K562 (cell line): ENCODE data around the gene RNLS. TPM values are rescaled to one million over a fixed set of nuclear protein-coding genes. Genes with fewer than 3 reads are reported as not detected.

Source experiments
- ATAC-seq: fragments of 200-7000 bp; cut with Tn5 transposase; 3 replicates; pipeline ENCODE4 v1.9.1; 2020; ENCODE audit warnings: moderate library complexity
- BruUV-seq: library from RNA; stranded (reverse); fragments of 400-500 nt; replicated peaks from 2 replicates; lab custom pipeline; 2021; lab: Mats Ljungman, UMichigan
- CTCF ChIA-PET: fragments of 300-600 bp; formaldehyde crosslinking; extraction: SDS; loops from one replicate; lab custom pipeline; 2021; ENCODE audit warnings: low intra/inter-chr PET ratio; lab: Yijun Ruan, JAX
- POLR2A ChIA-PET: fragments of 300-600, 350-650 bp; sonication (Branson Sonifier 250); formaldehyde crosslinking; extraction: SDS; loops from one replicate; lab custom pipeline; 2021; ENCODE audit warnings: antibody characterized with exemption, inconsistent platforms; lab: Yijun Ruan, JAX
- DNase-seq, 4 experiments: peaks; one replicate each; pipeline versions ENCODE4 v3.0.0 to v3.0.0-alpha.2; 2011 to 2018; ENCODE audit warnings: low spot score in 3 of 4, mixed read lengths in 3 of 4; ENCODE audit errors: extremely low read depth in 1 of 4
- FAIRE-seq: peaks from 2 replicates; lab custom pipeline; 2011; peaks lifted over from hg19 to GRCh38; lab: Jason Lieb, UNC
- H2AFZ ChIP-seq: 2 replicates; pipeline ENCODE4 v1.6.0; 2011; ENCODE audit warnings: low read depth, low read length, control low read depth, inconsistent platforms
- H3K27ac ChIP-seq: fragments of 200-600 bp; 3 replicates; pipeline ENCODE4 v1.8.0; 2011; ENCODE audit warnings: low read depth, mild to moderate bottlenecking, control low read depth, inconsistent platforms, low read length, moderate library complexity, mixed read lengths; ENCODE audit errors: extremely low read depth
- H3K27me3 ChIP-seq, 2 experiments: fragments of 300-600 bp in 1 of 2; 2 replicates in 1 of 2; 3 replicates in 1 of 2; pipeline versions ENCODE4 v1.6.0 to v1.8.0; 2011; ENCODE audit warnings: inconsistent platforms in 2 of 2, low read length in 2 of 2, mild to moderate bottlenecking in 1 of 2, mixed read lengths in 1 of 2, moderate library complexity in 1 of 2; ENCODE audit not compliant: control insufficient read depth in 2 of 2, insufficient read depth in 2 of 2
- H3K36me3 ChIP-seq: fragments of 300-600 bp; 3 replicates; pipeline ENCODE4 v1.8.0; 2011; ENCODE audit warnings: mild to moderate bottlenecking, low read length, inconsistent platforms; ENCODE audit not compliant: control insufficient read depth, insufficient read depth
- H3K4me1 ChIP-seq, 2 experiments: fragments of 200-600 bp in 1 of 2; replicated peaks in 1 of 2; 2 replicates in 1 of 2; 3 replicates in 1 of 2; pipeline versions ENCODE4 v1.5.1 to v1.8.0; 2011; ENCODE audit warnings: inconsistent platforms in 2 of 2, low read length in 2 of 2, mild to moderate bottlenecking in 1 of 2, mixed read lengths in 1 of 2, moderate library complexity in 1 of 2; ENCODE audit not compliant: control insufficient read depth in 2 of 2, insufficient read depth in 2 of 2
- H3K4me2 ChIP-seq: 2 replicates; pipeline ENCODE4 v1.6.1; 2011; ENCODE audit warnings: low read length, control low read depth, inconsistent platforms, mixed read lengths; ENCODE audit not compliant: insufficient read depth
- H3K4me3 ChIP-seq: fragments of 200-600 bp; sonication (generic), shearing (Covaris generic); 2 replicates; pipeline ENCODE4 v1.5.1; 2016; ENCODE audit warnings: control low read depth, inconsistent platforms
- H3K79me2 ChIP-seq: fragments of 200-600 bp; 3 replicates; pipeline ENCODE4 v1.8.0; 2011; ENCODE audit warnings: low read length, inconsistent platforms; ENCODE audit not compliant: control insufficient read depth, insufficient read depth
- H3K9ac ChIP-seq, 2 experiments: 2 replicates each; pipeline versions ENCODE4 v1.6.0 to v1.6.1; 2011; ENCODE audit warnings: low read depth in 2 of 2, low read length in 2 of 2, control low read depth in 1 of 2, inconsistent platforms in 1 of 2, mild to moderate bottlenecking in 1 of 2, mixed read lengths in 1 of 2; ENCODE audit not compliant: insufficient read depth in 1 of 2
- H3K9me1 ChIP-seq: one replicate; pipeline ENCODE4 v1.6.0; 2011; ENCODE audit warnings: inconsistent platforms, mild to moderate bottlenecking, low read length, moderate library complexity; ENCODE audit not compliant: control insufficient read depth, insufficient read depth
- H3K9me3 ChIP-seq: replicated peaks from 2 replicates; pipeline ENCODE4 v1.5.1; 2011; ENCODE audit warnings: low read depth, low read length, inconsistent platforms; ENCODE audit not compliant: control insufficient read depth, insufficient read depth
- H4K20me1 ChIP-seq: replicated peaks from 2 replicates; pipeline ENCODE4 v1.6.1; 2011; ENCODE audit warnings: low read length, inconsistent platforms, mixed read lengths; ENCODE audit not compliant: control insufficient read depth, insufficient read depth
- CBFA2T3 ChIP-seq: fragments of 450-650 bp; IDR thresholded peaks from 2 replicates; pipeline ENCODE4 v1.6.1; 2017
- KLF6 ChIP-seq: fragments of 250-450 bp; sonication (Bioruptor Pico); IDR thresholded peaks from 2 replicates; pipeline ENCODE4 v1.4.0; 2020; ENCODE audit warnings: mild to moderate bottlenecking, moderate library complexity, borderline replicate concordance
- LEF1 ChIP-seq: fragments of 450-650 bp; IDR thresholded peaks from 2 replicates; pipeline ENCODE4 v1.6.1; 2016; ENCODE audit warnings: mild to moderate bottlenecking
- RBM25 ChIP-seq: fragments of 200-400 bp; formaldehyde crosslinking; IDR thresholded peaks from 2 replicates; pipeline ENCODE4 v1.6.1; 2018; ENCODE audit warnings: low read length, low read depth, moderate library complexity; ENCODE audit not compliant: severe bottlenecking
- TCF3 ChIP-seq: sonication (generic); formaldehyde crosslinking; IDR thresholded peaks from 2 replicates; pipeline ENCODE4 v1.4.0; 2020; ENCODE audit warnings: mild to moderate bottlenecking, missing genetic modification reagents
- WGBS: fragments of 100-300 bp; shearing (Covaris generic); methylation state at CpG from one replicate; pipeline ENCODE4 v1.1.6; 2016; ENCODE audit warnings: low coverage, mixed read lengths; ENCODE audit not compliant: insufficient coverage; ENCODE audit errors: missing lambda C conversion rate; 5-methylcytosine and 5-hydroxymethylcytosine counted together
- in situ Hi-C: fragments of 300-500 bp; cut with MboI; formaldehyde crosslinking; loops from 4 replicates; pipeline ENCODE4 v1.15.0; 2018; ENCODE audit warnings: inconsistent platforms, mixed read lengths
- intact Hi-C: fragments of 100-400 bp; cut with micrococcal nuclease; formaldehyde crosslinking; loops from 2 replicates; pipeline ENCODE4 v1.14.2; 2022
- polyA plus RNA-seq, 8 experiments: library from polyadenylated mRNA; depleted of rRNA in 4 of 8; stranded (reverse) in 5 of 8; unstranded in 3 of 8; fragments of >200 nt; fragmentation: Nextera tagmentation in 2 of 8; fragmentation: Illumina TruSeq in 1 of 8; extraction: Ambion mirVana in 2 of 8; extraction: Trizol in 1 of 8; gene quantifications; 2 replicates each; pipeline versions ENCODE4 v1.2.1 to v1.2.3, GENCODE V29; 2011 to 2014; ENCODE audit warnings: inconsistent platforms in 1 of 8, missing spikeins in 1 of 8
- total RNA-seq, 7 experiments: library from RNA; depleted of rRNA in 6 of 7; stranded (reverse); fragments of >200 nt in 6 of 7; fragmentation: Illumina TruSeq in 2 of 7; extraction: Trizol in 2 of 7; gene quantifications; 2 replicates each; pipeline versions ENCODE4 v1.2.1 to v1.2.3, GENCODE V29; 2011 to 2021; ENCODE audit warnings: low replicate concordance in 1 of 7
- TF ChIP-seq, protein P1 (sequence below): fragments of 250-450 bp; sonication (Bioruptor Pico); IDR thresholded peaks from 2 replicates; pipeline ENCODE4 v1.5.0; 2021
- TF ChIP-seq, protein P2 (sequence below): IDR thresholded peaks from 2 replicates; pipeline ENCODE4 v1.6.1; 2011; ENCODE audit warnings: borderline replicate concordance, low read depth, mild to moderate bottlenecking, moderate library complexity, low read length; ENCODE audit not compliant: insufficient read depth, poor library complexity, severe bottlenecking

RNLS gene
- total and polyA plus RNA-seq, 9 of the 15 experiments (the other 6 are each of a cell fraction or from before 2014, with no cell fraction given) = 0.14 to 0.72 (median 0.41) TPM; not detected in 3

DNA sequence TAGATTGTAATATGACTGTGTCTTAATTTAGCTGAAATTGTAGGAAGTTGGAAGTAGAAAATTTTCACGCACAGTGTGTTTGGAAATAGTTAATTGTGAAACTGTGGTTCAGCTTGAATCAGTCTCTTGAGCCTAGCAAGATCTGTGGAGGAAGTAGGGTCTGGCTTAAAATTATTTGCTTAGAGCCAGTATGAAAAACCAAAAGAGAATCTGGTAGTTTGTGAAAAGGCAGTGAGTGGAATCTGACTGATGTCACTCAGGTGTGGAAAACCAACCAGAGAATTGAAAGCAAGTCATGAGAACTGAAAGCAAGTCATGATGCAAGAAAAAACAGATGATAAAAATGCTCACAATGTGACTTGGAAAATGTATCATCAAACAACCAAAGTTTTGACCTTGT, 14.9 kb upstream of the RNLS start:
- Histone ChIP-seq H2AFZ (no peak overlapping the region), H3K9ac (no peak overlapping the region), H3K9me1 (no peaks in the 10 kb centered on the region), H3K4me1 (no peaks in the 10 kb centered on the region), H3K9me3 (no peaks in the 10 kb centered on the region), H3K79me2 (no peaks in the 10 kb centered on the region), H3K36me3 (no peaks in the 10 kb centered on the region), H3K27me3 (no peaks in the 10 kb centered on the region), H3K27ac (no peak overlapping the region), H3K4me2 (no peak overlapping the region), H3K4me3 (no peak overlapping the region)
- ATAC-seq (no peak), DNase-seq (no peak), FAIRE-seq (no peak)
- intact Hi-C loops (no loop called here), in situ Hi-C loops (no loop called here)
- CTCF ChIA-PET = no interaction called here
- 0% methylated on average over 1 of the region's 1 CpG for WGBS
- BruUV-seq = no TSS peak
- POLR2A ChIA-PET = no interaction called here
- TF ChIP-seq KLF6 (CRISPR knock-in tag) (no peak), TCF3 (CRISPR knock-in tag) (no peak), LEF1 (no peak), CBFA2T3 (no peak), RBM25 (no peak)
- TF ChIP-seq, protein P1, sequence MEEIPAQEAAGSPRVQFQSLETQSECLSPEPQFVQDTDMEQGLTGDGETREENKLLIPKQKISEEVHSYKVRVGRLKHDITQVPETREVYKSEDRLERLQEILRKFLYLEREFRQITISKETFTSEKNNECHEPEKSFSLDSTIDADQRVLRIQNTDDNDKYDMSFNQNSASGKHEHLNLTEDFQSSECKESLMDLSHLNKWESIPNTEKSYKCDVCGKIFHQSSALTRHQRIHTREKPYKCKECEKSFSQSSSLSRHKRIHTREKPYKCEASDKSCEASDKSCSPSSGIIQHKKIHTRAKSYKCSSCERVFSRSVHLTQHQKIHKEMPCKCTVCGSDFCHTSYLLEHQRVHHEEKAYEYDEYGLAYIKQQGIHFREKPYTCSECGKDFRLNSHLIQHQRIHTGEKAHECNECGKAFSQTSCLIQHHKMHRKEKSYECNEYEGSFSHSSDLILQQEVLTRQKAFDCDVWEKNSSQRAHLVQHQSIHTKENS (CRISPR knock-in tag) = no peak
- TF ChIP-seq, protein P2, sequence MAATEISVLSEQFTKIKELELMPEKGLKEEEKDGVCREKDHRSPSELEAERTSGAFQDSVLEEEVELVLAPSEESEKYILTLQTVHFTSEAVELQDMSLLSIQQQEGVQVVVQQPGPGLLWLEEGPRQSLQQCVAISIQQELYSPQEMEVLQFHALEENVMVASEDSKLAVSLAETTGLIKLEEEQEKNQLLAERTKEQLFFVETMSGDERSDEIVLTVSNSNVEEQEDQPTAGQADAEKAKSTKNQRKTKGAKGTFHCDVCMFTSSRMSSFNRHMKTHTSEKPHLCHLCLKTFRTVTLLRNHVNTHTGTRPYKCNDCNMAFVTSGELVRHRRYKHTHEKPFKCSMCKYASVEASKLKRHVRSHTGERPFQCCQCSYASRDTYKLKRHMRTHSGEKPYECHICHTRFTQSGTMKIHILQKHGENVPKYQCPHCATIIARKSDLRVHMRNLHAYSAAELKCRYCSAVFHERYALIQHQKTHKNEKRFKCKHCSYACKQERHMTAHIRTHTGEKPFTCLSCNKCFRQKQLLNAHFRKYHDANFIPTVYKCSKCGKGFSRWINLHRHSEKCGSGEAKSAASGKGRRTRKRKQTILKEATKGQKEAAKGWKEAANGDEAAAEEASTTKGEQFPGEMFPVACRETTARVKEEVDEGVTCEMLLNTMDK = no peak
- TF ChIP-seq, all 486 proteins: peak for 0
- no peaks in the 10 kb centered on the region for H4K20me1 ChIP-seq
